CD4-positive, alpha-beta T cell treated with Interleukin-15 for 4 hours (primary cell): ENCODE data around the gene GGTLC3.
"Not testable (repeated sequence)": the region's sequence is repeated elsewhere in the genome, so short reads cannot be mapped to it uniquely, and the experiment has no call there.

ENCODE experiments used
- DNase-seq: peaks from one replicate; pipeline ENCODE4 v3.0.0-alpha.2; 2020; ENCODE audit warnings: low spot score

The GGTLC3 gene

DNA sequence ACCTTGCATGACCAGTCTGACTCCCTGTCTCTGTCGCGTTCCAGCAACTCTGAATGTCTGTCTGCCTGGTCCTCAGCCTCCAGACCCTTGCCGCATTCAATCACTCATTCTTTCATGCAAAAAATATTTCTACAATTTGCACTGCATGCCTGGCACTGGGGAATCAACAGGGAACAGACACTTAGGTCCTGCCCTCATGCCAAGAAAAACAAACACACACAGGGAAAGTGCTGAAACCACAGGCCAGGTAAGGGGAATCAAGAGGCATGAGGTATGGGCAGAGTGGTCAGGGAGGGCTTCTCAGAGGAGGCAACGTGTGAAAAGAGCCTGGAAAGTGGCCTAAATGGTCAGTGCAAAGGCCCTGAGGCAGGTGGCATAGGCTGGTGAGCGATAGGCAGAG is at the start of gene GGTLC3:
Gene GGTLC3 (minus strand): TSS at position 101 of the 400 bp plus-strand sequence. CDS start 264 bp downstream, outside the sequence.
- not testable (repeated sequence) for DNase-seq

- not testable (repeated sequence) for DNase-seq
These were observed 42.4 kb upstream of the GGTLC3 start for GRCh38 chr22:18560099-18560974.

DNA sequence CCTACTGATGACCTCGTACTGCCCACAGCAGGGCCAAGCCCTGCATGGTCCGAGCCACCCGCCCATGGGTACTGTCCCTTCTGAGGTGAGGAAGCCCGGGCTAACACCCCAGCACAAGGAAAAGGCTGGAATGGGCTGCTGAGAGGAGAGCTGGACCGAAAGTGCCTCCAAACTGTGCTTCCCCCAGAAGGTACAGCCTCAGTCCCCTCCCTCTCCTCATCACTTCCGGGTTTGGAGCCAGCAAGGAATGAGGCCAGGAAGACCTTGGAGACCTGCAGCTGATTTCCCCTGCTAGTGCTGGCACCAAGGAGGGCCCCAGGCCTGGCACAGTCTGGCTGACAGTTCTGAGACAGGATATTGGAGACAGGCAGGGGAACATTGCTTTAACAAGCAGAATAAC is 41.0 kb upstream of the GGTLC3 start:
- not testable (repeated sequence) for DNase-seq

GRCh38 chr22:18558516-18558915 is 40.6 kb upstream of the GGTLC3 start:
- not testable (repeated sequence) for DNase-seq

DNA sequence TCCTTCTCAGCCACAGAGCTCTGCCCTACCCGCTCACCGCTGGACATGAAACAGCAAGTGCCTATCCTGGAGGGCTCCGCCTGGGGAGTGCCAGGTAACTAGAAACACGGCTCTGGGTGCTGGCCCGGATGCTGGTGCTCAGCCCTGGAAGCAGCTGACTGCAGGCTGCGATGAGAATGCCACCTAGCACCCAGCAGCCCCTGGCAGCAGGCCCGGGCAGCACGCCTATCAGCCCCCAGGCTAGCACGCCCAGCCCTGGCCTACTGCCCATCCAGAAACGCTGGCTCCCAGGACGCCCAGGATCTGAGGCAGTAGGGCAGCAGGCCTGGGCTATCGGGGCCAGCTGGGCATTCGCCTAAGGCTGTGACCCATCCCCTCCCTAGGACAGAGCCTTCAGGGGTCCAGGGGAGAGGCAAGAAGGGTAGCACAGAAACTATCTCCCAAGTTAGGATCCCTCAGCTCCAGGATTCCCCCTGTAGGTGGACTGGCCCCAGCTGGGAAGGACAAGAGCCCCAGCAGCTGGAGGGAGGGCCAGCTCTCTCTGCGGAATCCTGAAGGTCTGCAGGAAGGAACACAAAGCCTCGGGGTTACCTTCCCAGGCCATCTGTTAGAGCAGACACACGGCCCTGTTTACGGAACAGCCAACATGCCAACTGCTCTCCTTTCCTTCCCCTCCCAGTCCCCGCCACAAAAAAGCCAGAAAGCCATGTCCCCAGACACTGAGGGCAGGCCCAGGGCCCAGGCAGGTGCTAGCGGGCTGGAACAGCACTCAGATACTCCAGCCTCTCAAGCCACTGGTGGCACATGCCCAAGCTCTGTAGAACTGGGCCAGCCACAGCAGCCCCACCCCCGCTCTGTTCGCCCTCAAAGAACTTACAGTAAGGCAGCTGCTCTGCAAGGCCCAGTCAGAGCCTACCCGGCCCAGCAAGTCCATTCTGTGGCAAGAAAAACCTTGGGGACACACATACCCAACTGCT is 36.6 kb upstream of the GGTLC3 start:
- not testable (repeated sequence) for DNase-seq

- not testable (repeated sequence) for DNase-seq
These were observed 35.1 kb upstream of the GGTLC3 start for GRCh38 chr22:18552839-18553597.

DNA sequence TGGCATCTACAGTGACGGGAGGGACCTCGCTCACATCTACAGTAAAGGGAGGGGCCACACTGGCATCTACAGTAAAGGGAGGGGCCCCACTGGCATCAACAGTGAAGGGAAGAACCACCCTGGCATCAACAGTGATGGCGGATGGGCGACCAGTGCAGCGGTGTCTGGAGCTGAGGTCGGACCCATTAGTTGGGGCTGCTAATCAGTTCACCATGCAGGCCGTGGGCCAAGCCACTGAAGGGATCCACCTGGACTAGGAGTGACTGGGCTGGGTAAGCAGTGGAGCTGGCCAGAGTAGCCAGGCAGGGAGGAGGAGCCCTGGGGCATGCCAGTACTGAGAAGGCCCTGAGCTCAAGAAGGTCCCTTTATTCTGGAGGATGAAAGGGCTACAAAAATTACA is 33.1 kb upstream of the GGTLC3 start:
- DNase-seq: not testable (repeated sequence)

GRCh38 chr22:18549458-18550179 is 31.7 kb upstream of the GGTLC3 start:
- not testable (repeated sequence) for DNase-seq

- not testable (repeated sequence) for DNase-seq
These were observed 26.7 kb upstream of the GGTLC3 start for GRCh38 chr22:18544615-18545014.

DNA sequence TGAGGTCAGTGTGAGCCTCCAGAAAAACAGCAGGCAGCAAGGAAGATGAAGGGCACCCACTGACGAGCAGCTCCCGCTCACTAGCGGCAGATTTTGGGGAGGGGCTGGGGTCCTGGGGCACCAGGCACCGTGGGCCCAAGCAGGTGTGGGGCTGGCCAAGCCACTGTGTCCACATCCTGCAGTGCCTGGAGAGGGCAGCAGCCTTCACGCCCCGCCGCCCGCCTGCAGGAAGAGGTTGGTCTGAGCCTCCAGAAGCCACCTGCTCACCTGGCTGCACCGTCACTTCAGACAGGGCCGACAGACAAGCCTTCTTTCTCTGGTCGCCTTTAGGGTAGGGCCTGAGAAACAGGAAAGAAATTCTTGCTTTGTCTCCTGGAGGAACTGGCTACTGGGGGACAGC is 25.4 kb upstream of the GGTLC3 start:
- DNase-seq: not testable (repeated sequence)

DNA sequence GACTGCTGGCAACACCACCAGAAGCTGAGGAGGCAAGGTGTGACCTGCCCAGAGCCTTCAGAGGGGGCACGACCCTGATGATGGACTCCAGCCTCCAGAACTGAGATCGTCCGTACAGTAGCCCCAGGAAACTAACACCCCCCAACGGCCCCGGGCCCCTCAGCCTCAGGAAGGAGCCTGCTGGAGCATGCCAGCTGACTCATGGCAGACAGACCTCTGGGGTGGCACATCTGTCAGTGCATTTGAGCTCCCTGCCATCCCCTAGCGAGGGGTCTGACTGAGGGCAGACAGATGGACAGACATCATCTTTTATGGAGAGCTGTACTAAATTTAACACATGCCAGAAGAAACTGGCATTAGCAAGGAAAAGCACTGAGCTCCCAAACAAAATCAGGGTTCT is 22.0 kb upstream of the GGTLC3 start:
- not testable (repeated sequence) for DNase-seq

DNA sequence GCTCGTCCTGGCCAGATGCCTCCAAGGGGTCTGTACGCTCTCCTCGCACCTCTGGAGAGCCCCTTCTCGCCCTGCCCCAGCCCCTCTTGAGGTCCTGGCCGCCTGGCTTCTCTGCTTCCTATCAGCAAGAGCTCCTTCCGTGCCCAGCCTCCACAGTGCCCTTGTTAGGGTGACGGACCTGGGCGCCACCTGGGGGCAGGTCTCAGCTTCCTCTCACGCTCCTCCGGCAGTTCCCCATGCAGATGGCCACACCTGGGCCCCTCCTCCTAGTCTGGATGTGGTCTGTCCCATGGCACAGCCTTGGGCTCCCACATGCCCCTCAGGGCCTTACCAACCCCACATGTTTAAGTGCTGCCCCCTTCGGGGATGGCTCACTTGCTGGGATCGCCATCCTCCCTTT is 16.4 kb upstream of the GGTLC3 start:
- DNase-seq: not testable (repeated sequence)

DNA sequence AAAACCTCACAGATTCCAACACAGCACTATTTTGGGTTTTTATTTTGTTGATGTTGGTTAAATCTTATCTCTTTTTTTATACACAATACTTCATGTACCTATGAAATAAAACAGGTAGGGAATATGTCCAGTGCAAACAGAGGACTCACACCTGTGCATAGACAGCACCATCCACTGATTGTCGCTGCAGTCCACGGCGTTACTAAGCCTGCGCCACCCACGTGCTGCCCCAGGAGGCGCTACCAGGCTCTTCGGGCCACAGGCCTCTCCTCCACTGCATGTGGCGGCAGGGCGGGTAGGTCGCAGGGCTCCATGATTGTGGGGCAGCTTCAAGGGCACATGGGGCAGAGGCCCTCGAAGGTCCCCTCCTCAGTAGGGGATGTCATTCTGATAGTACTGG is 15.7 kb upstream of the GGTLC3 start:
- DNase-seq: not testable (repeated sequence)

DNA sequence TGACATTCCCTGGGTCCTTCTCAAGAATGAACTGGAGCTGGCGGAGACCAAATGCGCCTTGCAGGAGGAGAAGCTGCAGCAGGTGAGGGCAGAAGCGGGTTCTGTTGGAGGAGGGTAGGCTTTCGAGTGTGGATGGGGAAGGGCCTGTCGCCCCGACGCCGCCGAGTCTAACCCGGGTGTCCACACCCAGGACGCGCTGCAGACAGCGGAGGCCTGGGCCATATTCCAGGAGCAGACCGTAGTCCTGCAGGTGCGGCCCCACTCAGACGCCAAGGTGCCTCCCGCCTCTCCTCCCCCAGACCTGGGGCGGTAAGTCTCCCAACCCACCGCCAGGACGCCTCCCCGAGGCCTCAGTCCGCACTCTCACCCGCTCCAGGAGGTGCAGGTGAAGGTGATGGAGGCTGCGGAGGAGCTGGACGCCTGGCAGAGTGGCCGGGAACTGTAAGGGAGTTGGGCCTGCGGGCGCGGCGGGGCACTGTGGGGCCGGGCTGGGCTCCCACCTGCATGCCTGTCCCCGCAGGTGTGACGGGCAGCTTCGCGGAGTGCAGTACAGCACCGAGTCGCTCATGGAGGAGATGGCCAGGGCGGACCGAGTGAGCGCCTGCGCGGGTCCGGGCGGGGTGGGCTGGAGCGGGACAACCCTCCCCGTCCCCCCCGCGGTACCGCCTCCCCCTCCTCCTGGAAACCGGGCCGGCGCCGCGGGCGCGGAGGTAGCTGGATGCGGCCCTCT is 11.6 kb upstream of the GGTLC3 start:
- DNase-seq: not testable (repeated sequence)

- peak; percentile 77 for DNase-seq
These were observed 10.8 kb upstream of the GGTLC3 start for GRCh38 chr22:18528597-18529415.

GRCh38 chr22:18527752-18528596 is 10.0 kb upstream of the GGTLC3 start, which contains the start of gene TMEM191B:
Gene TMEM191B, plus strand, starts transcription at chr22:18527802. Its CDS starts 179 bp downstream, at chr22:18527981.
- not testable (repeated sequence) for DNase-seq

DNA sequence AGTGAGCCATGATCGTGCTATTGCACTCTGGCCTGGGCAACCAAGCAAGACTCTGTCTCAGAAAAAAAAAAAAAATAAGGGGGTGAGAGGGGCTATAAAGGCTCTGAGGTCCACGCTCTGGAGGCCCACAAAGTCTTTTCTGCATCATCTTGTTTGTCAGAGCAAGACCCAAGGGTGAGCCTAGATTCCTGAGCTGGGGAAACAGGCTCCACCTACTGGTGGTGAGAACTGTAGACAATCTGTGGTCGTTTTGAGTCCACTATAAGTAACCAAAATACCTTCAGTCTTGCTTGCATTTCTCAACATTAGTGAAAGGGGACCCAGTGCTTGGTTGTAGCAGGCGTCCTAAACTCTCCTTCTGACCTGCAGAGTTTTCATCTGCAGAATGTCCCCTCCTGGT is 5.4 kb upstream of the GGTLC3 start:
- DNase-seq: not testable (repeated sequence)

DNA sequence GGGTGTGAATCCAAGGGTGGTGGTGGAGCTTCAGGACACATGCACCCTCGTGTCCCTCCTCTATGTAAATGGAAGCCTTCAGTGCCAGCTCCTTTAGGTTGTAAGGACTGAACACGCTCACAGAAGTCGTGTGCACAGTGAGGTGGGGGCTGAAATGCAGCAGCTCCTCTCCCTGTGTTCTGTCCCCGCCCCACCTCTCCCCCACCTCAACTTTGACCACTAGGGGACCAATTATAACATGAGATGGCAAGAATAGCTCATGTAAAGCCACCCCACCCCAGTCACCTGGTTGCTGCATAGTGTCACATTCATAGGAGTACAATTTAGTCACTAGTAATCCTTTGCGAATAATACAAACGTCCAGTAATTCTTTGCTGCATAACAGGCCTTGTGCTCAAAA is 4.8 kb upstream of the GGTLC3 start:
- not testable (repeated sequence) for DNase-seq
